Amniotic stem cell (primary cell): ENCODE data around the gene QARS1.
A peak's percentile ranks its signal among the peaks of the same experiment; 100 is the strongest.

Source experiments
- DNase-seq: peaks from one replicate; lab custom pipeline; 2025; lab: John Stamatoyannopoulos, UW

Gene QARS1

DNA sequence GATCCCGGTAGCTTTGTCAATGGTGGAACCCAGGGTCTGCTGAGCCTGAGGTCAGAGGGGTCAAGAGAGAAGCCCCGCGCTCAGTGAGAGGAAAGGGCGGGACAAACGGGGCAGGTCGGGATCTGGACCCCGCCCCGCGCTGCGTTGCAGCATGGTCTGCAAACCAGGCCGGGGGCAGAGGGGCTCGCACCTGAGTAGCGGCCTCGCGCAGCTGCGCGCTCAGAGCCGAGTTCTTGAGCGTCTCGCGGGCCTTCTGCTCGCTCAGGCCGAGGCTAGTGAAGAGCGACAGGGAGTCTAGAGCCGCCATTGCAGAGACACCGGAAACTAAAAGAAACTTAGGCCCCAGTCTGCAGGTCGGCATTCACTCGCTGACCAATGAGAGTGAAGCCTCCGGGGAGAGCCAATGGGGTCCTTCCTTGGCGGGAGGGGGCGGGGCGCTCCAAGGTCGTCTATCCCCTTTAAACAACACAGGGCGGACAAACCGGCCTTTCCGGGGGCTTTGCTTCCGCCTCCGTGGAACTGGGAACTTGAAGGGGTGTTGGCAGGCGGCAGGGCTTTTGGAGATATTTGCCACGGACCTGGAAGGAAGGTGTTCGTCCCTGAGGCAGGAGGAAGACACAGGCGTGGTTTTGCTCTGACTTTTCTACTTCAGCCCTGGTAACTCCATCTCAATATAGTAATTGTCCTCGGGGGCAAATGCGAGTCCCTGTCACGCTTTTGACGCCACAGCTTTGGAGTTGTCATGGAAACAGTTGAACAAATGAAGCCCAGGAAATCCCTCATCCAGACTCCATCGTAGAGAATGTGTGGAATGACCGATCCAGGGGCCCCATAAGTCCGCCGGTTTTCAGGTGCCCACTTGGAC lies at the start of gene QARS1:
QARS1 (minus strand) TSS at position 331 of the 865 bp plus-strand sequence; CDS start at position 307, 24 bp downstream.
- peak; percentile 75 for DNase-seq

DNA sequence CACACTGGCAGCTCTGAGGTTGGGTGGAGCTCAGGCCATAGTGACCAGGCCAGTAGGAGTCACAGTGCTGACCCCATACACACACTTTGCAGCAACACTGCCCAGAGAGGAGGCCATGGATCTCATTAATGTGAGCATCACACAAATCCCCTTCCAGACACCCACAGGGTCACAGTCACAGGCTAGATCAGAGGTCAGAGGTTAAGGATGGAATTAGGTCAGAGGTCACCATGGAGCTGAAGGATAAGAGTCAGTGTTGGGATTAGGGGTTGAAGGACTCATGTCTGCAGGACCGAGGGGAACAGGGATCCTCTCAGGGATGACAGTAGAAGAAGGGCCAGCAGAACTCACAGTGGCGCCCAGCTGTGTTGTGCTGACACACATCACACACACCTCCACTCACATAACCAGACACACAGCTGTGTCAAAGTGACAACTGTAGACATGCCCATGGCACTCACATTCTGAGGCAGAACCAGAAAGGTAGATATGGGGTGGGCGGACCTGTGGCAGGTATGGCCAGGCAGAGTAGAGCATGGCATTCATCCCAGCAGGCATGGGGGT lies 48.9 kb upstream of the QARS1 start:
- DNase-seq: no peak

DNA sequence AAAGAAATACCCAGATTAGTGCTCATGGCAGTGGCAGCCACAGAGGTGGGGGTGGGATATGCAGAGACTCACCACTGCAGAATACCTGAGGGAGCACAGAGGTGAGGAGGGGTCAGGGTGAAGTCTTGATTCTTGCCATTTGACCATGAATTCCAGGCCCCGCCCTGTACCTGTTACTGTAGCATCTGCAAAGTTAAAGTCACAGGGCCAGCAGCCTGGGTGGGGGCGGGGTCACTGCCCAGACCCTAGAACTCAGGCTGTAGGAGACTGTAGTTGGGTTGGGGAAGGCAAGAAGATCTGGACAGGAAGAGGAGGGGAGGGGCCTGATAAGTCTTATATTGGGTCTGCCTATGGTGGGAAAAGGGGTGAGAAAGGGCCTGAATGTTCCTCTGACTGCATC lies 47.1 kb upstream of the QARS1 start:
- no peak for DNase-seq

DNA sequence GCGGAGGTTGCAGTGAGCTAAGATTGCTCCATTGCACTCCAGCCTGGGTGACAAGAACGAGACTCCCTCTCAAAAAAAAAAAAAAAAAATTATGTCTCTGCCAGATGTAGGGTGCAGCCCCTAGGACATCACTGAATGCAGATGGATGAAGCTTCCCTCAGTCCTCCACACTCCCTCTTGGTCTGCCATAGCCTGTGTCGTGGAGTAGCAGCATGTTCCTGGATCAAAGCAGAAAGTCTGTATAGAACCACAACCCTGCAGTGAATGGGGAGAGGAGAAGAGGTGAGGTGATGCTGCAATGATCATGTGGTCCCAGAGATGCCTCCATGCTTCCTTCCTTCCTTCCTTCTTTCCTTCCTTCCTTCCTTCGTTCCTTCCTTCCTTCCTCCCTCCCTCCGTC lies 43.6 kb upstream of the QARS1 start:
- DNase-seq: no peak

DNA sequence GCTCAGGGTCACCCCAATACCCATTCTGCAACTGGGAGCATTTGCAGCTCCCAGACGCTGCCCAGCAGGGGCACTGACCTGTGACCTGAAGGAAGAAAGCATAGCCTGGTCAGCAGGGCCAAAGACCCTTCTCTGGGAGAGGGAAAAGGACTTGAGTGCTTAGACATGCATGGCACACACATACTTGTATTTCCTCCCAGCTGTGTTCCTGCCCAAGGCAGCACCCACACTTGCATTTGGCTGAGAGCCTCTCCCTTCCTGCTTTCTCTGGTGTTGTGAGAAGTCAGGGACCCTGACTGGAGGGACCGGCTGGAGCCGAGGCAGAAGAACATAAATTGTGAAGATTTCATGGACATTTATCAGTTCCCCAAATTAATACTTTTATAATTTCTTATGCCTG lies 35.5 kb upstream of the QARS1 start:
- DNase-seq: no peak

DNA sequence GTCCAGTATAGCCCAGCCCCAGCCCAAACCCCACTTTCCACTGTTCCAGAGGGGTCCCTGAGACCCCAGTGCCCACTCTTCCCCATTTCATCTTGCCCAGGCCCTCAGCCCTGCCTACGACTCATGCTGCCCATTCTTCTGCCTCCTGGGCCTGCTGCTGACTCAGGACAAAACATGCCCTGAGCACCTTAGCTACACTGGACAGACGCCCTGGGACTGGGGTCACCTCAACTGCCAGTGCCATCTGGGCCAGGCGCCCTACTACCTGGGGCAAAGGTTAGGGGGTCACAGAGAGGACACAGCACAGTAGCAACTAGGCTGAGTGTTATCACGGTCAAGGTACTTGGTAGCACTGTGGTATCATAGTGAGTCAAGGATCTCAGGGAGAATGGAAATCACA lies 30.9 kb upstream of the QARS1 start:
- no peak for DNase-seq

DNA sequence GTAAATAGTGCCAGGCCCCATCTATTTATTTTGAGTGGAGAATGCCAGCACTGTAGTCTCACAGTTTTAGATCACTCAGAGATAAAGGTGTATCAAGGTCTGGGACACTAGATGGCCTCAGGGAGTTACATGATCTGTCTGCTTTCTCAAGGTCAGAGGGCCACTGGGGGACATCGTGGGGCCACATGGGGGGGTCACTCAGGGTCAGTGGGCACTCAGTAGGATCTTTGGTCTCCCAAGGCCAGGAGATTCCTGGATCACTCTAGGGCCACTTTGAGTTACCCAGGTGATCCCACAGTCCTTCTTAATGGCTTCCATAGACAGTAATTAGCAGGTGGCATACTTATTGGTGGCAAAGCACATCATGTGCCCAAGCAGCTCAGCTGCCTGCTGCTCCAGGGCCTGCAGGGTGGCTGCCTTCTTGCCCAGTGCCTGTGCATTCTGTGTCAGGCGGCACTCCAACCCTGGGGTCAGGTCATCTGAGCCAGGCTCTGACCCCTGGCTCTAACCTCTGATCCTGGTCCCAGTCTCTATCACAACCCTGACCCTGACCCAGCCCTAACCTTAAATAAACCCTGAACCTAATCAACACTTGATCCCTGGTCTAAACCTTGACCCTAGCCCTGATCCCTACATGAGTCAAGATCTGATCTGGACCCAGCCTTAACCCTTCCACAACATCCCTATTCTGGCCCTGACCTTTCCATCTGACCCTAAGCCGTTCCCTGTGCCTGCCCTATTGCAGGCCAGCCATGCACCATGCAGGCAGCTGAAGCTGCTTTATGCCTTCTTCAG lies 30.1 kb upstream of the QARS1 start:
- DNase-seq: no peak

DNA sequence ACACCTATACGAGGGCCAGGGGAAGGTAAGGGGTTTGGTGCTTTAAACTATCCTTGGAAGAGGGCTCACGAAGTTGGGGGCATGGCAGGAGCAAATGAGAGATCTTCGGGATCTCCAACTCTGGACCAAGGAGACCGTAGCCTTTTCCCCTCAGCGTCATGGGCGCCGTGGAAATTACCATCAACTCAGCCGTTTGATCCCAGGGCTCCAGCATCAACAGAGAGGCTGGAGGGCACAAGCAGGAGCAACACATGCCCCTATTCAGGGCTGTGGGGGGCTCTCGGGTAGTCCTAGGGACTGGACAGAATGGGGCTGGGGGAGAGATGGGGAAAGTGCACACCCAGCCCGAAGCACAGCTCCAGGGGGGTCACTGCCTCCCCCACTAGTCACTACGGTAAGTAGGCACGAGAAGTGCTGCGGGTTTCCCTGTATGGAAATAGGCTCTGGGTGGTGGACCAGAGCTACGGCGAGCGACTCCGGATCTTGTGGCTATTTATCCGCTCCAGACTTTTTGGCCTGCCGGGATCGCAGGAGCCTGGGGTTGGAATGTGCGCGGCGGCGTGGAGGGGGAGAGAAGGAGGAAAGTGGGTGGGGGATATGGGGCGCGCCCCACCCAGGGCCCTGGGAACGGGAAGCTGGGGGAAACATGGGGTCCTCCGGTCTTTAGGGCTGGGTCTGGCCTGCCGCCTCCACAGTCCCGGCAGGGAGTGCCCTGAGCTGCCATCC lies 28.8 kb upstream of the QARS1 start:
- DNase-seq: peak; percentile 76

DNA sequence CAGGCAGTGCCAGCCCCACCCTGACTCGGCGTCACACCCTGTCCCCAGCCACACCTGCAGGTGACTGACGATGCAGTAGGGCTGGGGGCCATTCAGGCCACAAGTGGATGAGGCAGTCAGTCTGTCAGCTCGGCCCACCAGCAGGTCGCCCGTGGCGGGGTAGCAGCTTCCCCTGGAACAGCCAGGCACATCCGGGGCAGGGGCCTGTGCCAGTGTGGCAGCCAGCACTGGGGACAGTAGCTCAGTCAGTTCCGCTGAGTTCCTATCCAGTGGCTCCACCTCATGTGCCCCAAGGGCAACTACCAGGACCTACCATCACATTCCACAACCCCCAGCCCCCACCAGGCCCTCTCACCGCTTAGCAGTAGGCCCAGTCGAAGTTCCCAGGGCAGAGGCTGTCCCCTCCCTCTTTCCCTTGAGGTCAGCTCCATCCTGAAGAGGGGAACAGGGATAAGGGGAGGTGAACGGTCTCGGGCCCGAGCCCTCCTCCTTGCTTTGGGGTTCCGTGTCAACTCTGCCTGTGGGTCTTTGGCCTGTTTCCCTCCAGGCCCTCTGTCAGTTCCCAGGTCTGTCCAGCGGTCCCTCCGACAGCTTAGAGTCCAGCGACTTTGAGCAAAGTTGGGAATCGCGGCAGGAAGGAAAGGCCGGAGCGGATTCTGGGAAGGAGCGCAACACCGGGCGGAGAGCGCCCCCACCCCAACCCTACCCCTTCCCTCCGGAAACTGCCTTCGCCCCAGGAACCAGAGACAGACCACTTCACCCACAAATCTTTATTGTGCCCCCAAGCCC lies 28.1 kb upstream of the QARS1 start, which contains the start of gene LAMB2:
LAMB2 (minus strand) TSS at position 614 of the 789 bp plus-strand sequence; CDS start at position 431, 183 bp downstream.
- peak; percentile 64 for DNase-seq

DNA sequence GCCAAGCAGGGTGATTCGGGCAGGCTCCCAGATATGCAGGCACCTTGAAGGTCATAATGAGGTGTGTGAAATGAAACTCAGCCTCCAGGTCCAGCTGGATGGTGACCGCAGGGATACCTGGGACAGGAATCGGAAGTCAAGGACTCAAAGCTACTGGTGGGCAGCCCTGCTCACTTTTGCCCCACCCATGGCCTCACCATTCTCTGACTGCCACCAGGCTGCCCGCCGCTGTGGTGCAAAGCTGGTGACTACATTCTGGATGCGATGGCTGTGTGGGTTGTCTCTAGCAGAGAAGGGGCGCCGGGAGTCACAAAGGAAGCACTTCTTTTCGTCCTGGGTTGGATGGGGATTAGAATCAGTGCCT lies 27.5 kb upstream of the QARS1 start:
- no peak for DNase-seq

DNA sequence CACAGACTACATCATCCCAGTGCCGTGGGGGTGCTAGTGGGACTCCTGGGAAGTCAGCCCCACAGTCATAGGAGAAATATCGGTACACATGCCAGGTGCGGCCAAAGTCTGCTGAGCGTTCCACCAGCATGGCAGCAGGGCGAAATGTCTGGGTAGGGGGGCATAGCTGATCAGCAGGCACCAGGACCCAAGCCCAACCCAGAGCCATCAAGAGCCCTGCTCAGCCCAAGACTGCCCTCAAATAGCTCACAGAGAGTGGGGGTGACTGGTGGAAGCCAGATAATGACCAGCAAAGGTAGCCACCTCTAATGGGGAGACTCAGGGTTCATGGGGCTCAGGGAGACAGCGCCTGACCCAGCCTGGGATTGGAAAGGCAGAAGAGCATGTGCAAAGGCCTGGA lies 27.0 kb upstream of the QARS1 start:
- DNase-seq: no peak

DNA sequence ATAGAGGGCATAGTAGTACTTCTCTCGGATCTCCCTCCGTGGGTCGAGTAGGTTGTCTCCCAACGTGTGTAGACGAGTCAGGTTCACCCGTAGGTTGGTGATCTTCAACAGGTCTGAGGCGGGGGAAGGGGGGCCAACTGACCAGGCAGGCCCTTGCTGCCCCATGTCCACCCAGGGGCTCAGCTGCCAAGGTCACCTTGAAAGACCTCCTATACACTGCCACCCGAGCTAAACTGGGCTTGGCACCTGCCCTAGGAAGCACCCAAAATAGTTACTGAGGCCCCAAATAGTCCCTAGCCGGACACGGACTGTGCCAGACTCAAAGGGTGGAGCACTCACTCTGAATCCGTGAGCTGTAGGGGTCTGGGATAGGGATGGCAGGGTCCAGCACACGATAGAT lies 26.5 kb upstream of the QARS1 start:
- DNase-seq: no peak

DNA sequence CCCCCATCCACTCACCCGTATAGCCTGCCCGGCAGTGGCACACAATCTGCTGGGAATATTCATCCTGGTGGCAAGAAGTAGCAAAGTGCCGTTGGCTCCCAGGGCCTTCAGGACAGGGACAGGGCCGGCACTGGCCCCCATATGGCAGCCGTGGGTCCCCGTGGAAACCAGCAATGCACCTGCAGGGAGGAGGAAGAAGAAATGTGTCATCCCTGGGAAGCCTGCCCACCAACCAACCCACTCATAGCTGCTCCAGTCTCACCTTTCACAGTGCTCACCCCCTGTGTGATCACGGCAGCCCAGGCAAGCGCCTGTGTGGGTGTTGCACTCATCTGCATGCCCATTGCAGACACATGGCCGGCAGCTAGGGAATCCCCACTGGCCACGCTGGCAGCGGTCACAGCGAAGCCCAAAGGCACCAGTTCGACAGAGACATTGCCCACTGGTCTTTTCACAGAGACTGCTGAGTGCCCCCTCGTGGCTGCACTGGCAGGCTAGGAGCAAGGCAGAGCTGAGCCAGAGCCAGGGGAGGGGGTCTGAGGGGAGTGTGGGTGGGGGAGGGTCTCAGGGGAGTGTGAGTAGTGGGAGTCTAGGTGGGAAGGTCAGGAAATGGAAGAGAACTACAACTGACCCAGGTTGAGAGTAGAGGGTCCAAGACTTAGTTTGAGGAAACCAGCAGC lies 20.6 kb upstream of the QARS1 start:
- no peak for DNase-seq

DNA sequence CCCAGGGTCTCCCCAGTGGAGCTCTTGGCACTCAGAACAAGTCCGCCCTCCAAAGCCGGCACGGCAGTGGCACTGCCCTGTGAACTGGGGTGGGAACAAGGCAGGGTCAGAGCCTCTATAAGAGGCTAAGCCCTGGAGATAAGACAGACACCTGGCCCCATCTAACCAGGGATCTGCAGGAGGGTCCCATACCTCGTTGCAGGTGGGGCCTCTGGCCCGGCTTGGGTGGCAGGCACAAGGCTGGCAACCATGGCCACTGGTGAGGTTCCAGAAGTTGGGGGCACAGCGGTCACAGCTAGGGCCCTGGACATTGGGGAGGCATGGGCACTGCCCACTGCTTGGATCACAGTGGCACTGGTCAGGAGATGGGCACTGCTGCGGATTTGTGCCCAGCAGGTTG lies 19.6 kb upstream of the QARS1 start:
- DNase-seq: no peak

DNA sequence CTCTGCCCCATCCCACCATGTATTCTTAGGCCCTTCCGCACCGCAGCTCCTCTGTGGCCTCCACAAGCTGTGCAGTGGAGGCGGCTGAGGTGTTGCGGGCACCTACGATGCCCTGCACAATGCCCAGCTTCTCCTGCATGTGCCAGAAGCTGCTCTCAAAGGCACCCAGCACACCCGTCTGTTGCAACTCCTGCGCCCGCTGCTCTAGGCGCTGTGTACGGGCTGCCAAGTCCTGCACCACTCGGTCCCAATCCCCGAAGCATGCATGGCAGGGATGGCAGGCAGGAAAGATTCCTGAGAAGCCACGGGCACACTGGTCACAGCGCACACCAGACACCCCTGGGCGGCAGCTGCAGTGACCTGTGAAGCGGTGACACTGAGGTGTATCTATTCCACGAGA lies 19.1 kb upstream of the QARS1 start:
- DNase-seq: no peak

DNA sequence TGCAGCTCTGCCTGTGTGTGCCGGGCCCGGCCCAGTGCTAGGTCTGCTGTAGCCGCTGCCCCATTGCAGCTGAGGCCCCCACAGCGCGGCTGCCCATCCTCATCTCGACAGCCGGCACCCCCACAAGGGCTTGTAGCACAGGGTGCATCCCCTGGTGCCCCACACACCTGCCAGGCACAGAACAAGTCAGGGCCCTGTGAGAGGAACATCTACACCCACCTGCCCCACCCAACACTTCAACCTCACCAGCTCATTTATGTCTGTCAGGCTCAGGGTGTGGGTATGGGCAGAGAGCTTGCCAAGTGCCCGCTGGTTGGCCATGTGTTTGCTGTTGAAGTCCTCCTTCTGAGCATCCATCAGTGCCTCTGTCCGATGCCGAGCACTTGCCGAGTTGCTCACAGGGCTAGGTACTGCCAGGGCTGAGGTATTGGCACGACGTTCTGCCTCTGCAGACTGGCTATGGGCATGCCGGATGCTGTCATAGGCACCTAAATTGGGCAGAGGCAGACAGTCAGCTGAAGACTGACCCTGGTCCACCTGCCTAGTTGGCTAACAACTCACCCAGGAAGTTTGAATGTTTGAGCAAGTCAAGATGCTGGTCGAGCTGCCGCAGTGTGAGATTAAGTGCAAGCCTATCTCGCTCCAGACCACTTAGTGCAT lies 18.5 kb upstream of the QARS1 start:
- DNase-seq: no peak

DNA sequence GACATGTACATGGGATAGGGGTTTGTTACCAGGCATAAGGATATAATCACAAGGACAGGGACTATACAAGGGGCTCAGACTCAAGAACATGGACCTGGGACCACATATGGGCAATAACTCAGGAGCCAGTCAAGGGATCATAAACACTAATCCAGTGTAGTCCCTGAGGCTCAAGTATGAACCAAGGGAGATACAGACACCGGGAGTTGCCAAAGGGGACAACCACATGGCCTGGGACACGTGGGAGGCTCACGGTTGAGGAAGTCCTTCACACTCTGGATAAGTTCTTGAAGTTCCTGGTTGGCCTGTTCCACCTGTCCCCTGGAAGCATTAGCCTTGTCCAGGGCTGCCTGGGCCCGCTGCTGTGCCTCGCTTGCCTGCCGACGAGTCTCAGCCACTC lies 17.9 kb upstream of the QARS1 start:
- DNase-seq: no peak

DNA sequence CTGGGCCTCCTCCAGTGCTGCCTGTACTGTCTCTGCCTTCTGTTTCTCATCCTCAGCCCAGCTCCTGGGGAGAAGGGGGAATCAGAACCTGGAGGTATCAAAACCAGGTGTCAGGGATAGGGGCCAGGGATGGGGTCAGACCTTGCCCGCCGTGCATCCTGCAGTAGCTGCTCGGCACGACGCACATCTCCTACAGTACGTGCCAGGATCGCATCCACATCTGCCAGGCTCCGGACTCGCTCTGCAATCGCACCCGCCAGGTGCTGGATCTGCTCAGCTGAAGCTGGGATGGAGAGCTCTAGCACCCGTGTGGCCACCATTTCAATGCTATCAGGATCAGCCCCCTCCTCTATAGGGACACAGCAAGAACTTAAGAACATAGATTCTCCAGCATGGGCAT lies 17.5 kb upstream of the QARS1 start:
- DNase-seq: no peak

DNA sequence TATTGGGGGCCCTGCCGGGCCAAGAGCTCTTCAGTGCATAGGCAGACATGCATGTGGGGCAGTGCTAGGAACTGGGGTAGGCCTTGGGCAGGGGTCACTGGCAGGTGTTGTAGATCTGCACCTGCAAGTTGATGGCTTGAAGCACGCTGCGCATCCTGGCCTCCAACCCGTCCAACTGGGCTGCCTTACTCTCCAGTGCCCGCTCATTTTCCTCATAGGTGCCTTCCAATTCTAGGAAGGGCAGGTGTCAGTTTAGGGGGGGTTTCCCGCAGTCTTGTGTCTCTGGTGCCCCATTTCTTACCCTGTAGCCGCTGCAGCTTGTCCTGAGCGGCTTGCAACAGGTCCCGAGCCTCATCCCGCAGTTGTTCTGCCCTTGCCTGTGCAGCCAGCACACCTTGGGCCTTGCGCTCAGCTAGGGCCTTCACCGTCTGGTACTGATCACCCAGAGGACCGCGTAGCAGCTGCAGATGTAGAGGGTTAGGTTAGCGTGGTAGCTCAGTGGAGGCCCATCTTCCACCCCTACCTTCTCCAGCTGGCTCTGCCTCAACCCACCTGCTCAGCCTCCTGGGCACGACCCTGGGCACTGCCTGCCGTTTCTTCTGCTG lies 16.7 kb upstream of the QARS1 start:
- DNase-seq: no peak
